HFFc6 (cell line): ENCODE measurements around the gene PPP1CB. TPM values are rescaled to one million over a fixed set of nuclear protein-coding genes. Genes with fewer than 3 reads are reported as not detected.

Experiments used
- DNase-seq: peaks from one replicate; pipeline ENCODE4 v3.0.0-alpha.2; 2018
- H3K27ac Mint-ChIP-seq: 2 replicates; pipeline ENCODE4 v1.8.0; 2020; ENCODE audit warnings: mild to moderate bottlenecking, mixed read lengths
- H3K27me3 Mint-ChIP-seq: 2 replicates; pipeline ENCODE4 v1.8.0; 2021; ENCODE audit warnings: mild to moderate bottlenecking, moderate library complexity, mixed read lengths; ENCODE audit not compliant: insufficient read depth
- H3K36me3 Mint-ChIP-seq: 2 replicates; pipeline ENCODE4 v1.8.0; 2021; ENCODE audit warnings: low read depth, mixed read lengths
- H3K4me1 Mint-ChIP-seq: 2 replicates; pipeline ENCODE4 v1.8.0; 2020; ENCODE audit warnings: low read depth, mixed read lengths
- H3K4me3 Mint-ChIP-seq: 2 replicates; pipeline ENCODE4 v1.8.0; 2020; ENCODE audit warnings: mild to moderate bottlenecking, moderate library complexity, mixed read lengths
- H3K9me3 Mint-ChIP-seq: 2 replicates; pipeline ENCODE4 v1.8.0; 2020; ENCODE audit warnings: mild to moderate bottlenecking, mixed read lengths
- CTCF ChIP-seq: fragments of 200-600 bp; sonication (generic); IDR thresholded peaks from 2 replicates; pipeline ENCODE4 v1.5.0; 2021; ENCODE audit warnings: antibody characterized with exemption, mild to moderate bottlenecking
- total RNA-seq, 6 experiments: library from RNA; stranded (reverse); fragmentation: NEBNext Ultra II Directional; extraction: Animal tissue kit (Norgen Biotek cat#: 25700); gene quantifications; 2 replicates in 1 of 6; 3 replicates in 5 of 6; pipeline ENCODE4 v1.2.3, GENCODE V29; 2021

PPP1CB gene
- total RNA-seq, 6 experiments from 2014 or later, result 188 to 209 (median 202) TPM

GRCh38 chr2:28766070-28766469, 14.4 kb downstream of the PPP1CB start:
- no peak for TF ChIP-seq CTCF
- Mint-ChIP-seq H3K9me3 (no peaks in the 10 kb centered on the region), H3K4me1 (peaks cover 69% of the 10 kb centered on the region), H3K27me3 (no peaks in the 10 kb centered on the region; the same call in none of the 2 replicates), H3K27ac (no peak overlapping the region), H3K4me3 (no peak overlapping the region), H3K36me3 (peaks cover 7% of the 10 kb centered on the region; the same call in 1 of the 2 replicates)
- DNase-seq, result no peak

GRCh38 chr2:28767337-28767736, 15.7 kb downstream of the PPP1CB start:
- no peak for TF ChIP-seq CTCF
- Mint-ChIP-seq H3K4me1 (peaks cover 72% of the 10 kb centered on the region), H3K9me3 (no peaks in the 10 kb centered on the region), H3K27me3 (no peaks in the 10 kb centered on the region; the same call in 1 of the 2 replicates), H3K4me3 (no peak overlapping the region), H3K27ac (no peak overlapping the region), H3K36me3 (peaks cover 7% of the 10 kb centered on the region; the same call in 1 of the 2 replicates)
- DNase-seq, result no peak

GRCh38 chr2:28768422-28768821, 16.8 kb downstream of the PPP1CB start:
- DNase-seq, result no peak
- H3K4me3 Mint-ChIP-seq, result no peak overlapping the region
- peaks cover 7% of the 10 kb centered on the region; the same call in 1 of the 2 replicates for H3K36me3 Mint-ChIP-seq
- peaks cover 61% of the 10 kb centered on the region for H3K4me1 Mint-ChIP-seq
- no peaks in the 10 kb centered on the region; the same call in 1 of the 2 replicates for H3K27me3 Mint-ChIP-seq
- TF ChIP-seq CTCF, result no peak
- no peak overlapping the region for H3K27ac Mint-ChIP-seq
- no peaks in the 10 kb centered on the region for H3K9me3 Mint-ChIP-seq

- H3K36me3 Mint-ChIP-seq, result peaks cover 7% of the 10 kb centered on the region; the same call in 1 of the 2 replicates
- no peak for TF ChIP-seq CTCF
- H3K27me3 Mint-ChIP-seq, result no peaks in the 10 kb centered on the region; the same call in 1 of the 2 replicates
- no peak overlapping the region for H3K27ac Mint-ChIP-seq
- H3K4me3 Mint-ChIP-seq, result no peak overlapping the region
- no peaks in the 10 kb centered on the region for H3K9me3 Mint-ChIP-seq
- peaks cover 56% of the 10 kb centered on the region for H3K4me1 Mint-ChIP-seq
- no peak for DNase-seq
Measured at GRCh38 chr2:28768952-28769351, 17.3 kb downstream of the PPP1CB start.

GRCh38 chr2:28772351-28772750, 20.7 kb downstream of the PPP1CB start:
- H3K36me3 Mint-ChIP-seq, result peaks cover 7% of the 10 kb centered on the region; the same call in 1 of the 2 replicates
- H3K4me1 Mint-ChIP-seq, result peaks cover 29% of the 10 kb centered on the region
- no peak for TF ChIP-seq CTCF
- no peak overlapping the region for H3K4me3 Mint-ChIP-seq
- no peak overlapping the region for H3K27ac Mint-ChIP-seq
- no peaks in the 10 kb centered on the region for H3K9me3 Mint-ChIP-seq
- no peaks in the 10 kb centered on the region for H3K27me3 Mint-ChIP-seq
- no peak for DNase-seq

- H3K9me3 Mint-ChIP-seq, result no peaks in the 10 kb centered on the region
- H3K4me1 Mint-ChIP-seq, result peaks cover 4% of the 10 kb centered on the region; the same call in 1 of the 2 replicates
- no peak overlapping the region for H3K27ac Mint-ChIP-seq
- TF ChIP-seq CTCF, result no peak
- peaks cover 4% of the 10 kb centered on the region; the same call in 1 of the 2 replicates for H3K36me3 Mint-ChIP-seq
- no peak for DNase-seq
- no peak overlapping the region for H3K4me3 Mint-ChIP-seq
- no peaks in the 10 kb centered on the region for H3K27me3 Mint-ChIP-seq
Measured at GRCh38 chr2:28776471-28776870, 24.8 kb downstream of the PPP1CB start.
